Neuronal stem cell (in vitro differentiated cells): ENCODE measurements around the gene NTNG1.
A peak's percentile ranks its signal among the peaks of the same experiment; 100 is the strongest.

Source experiments
- DNase-seq: peaks from one replicate; pipeline ENCODE4 v3.0.0-alpha.2; 2013; ENCODE audit warnings: low spot score
- H2AFZ ChIP-seq: one replicate; pipeline ENCODE4 v1.6.1; 2013; ENCODE audit warnings: mild to moderate bottlenecking, low read length, inconsistent platforms
- H2AK5ac ChIP-seq: 2 replicates; pipeline ENCODE4 v1.6.1; 2013; ENCODE audit warnings: low read depth, mild to moderate bottlenecking, inconsistent platforms, low read length, moderate library complexity, mixed read lengths
- H2BK120ac ChIP-seq: 2 replicates; pipeline ENCODE4 v1.6.1; 2013; ENCODE audit warnings: low read depth, mild to moderate bottlenecking, inconsistent platforms, low read length, moderate library complexity, mixed read lengths
- H2BK12ac ChIP-seq: one replicate; pipeline ENCODE4 v1.6.1; 2013; ENCODE audit warnings: low read length, inconsistent platforms
- H2BK15ac ChIP-seq: 2 replicates; pipeline ENCODE4 v1.6.1; 2013; ENCODE audit warnings: mild to moderate bottlenecking, low read length, inconsistent platforms, mixed read lengths
- H2BK5ac ChIP-seq: one replicate; pipeline ENCODE4 v1.6.1; 2013; ENCODE audit warnings: inconsistent platforms, mild to moderate bottlenecking, low read length, moderate library complexity
- H3K14ac ChIP-seq: one replicate; pipeline ENCODE4 v1.6.1; 2013; ENCODE audit warnings: low read length, inconsistent platforms
- H3K18ac ChIP-seq: 2 replicates; pipeline ENCODE4 v1.6.1; 2013; ENCODE audit warnings: low read length, inconsistent platforms
- H3K23ac ChIP-seq: 2 replicates; pipeline ENCODE4 v1.6.1; 2013; ENCODE audit warnings: low read depth, mild to moderate bottlenecking, mixed read lengths, low read length, inconsistent platforms; ENCODE audit not compliant: poor library complexity
- H3K27ac ChIP-seq: replicated peaks from 3 replicates; pipeline ENCODE4 v1.5.1; 2013; ENCODE audit warnings: low read length, inconsistent platforms
- H3K27me3 ChIP-seq, 3 experiments: 2 replicates each; pipeline ENCODE4 v1.6.1; 2013; ENCODE audit warnings: low read length in 3 of 3, mild to moderate bottlenecking in 2 of 3, inconsistent platforms in 1 of 3, low read depth in 1 of 3, mixed read lengths in 1 of 3, moderate library complexity in 1 of 3; ENCODE audit not compliant: control insufficient read depth in 3 of 3, insufficient read depth in 3 of 3
- H3K36me3 ChIP-seq, 2 donors: replicated peaks in 1 of 2; 2 replicates each; pipeline ENCODE4 v1.6.1; 2013; ENCODE audit warnings: low read length in 2 of 2; ENCODE audit not compliant: control insufficient read depth in 2 of 2, insufficient read depth in 2 of 2
- H3K4ac ChIP-seq: 2 replicates; pipeline ENCODE4 v1.6.1; 2013; ENCODE audit warnings: inconsistent platforms, mild to moderate bottlenecking, low read length, moderate library complexity
- H3K4me1 ChIP-seq, 2 donors: 1 replicate in 1 of 2; 2 replicates in 1 of 2; pipeline ENCODE4 v1.6.1; 2013; ENCODE audit warnings: low read length in 2 of 2, low read depth in 1 of 2; ENCODE audit not compliant: control insufficient read depth in 2 of 2, insufficient read depth in 1 of 2
- H3K4me2 ChIP-seq: one replicate; pipeline ENCODE4 v1.6.1; 2013; ENCODE audit warnings: mild to moderate bottlenecking, low read length, inconsistent platforms; ENCODE audit not compliant: insufficient read depth, poor library complexity, severe bottlenecking
- H3K4me3 ChIP-seq, 2 donors: 2 replicates each; pipeline ENCODE4 v1.5.1; 2013; ENCODE audit warnings: low read length in 2 of 2, mild to moderate bottlenecking in 2 of 2, inconsistent platforms in 1 of 2, moderate library complexity in 1 of 2
- H3K79me1 ChIP-seq: one replicate; pipeline ENCODE4 v1.6.1; 2013; ENCODE audit warnings: low read depth, mild to moderate bottlenecking, inconsistent platforms, low read length, moderate library complexity
- H3K9ac ChIP-seq: one replicate; pipeline ENCODE4 v1.6.1; 2013; ENCODE audit warnings: mild to moderate bottlenecking, low read depth, low read length, inconsistent platforms; ENCODE audit not compliant: poor library complexity
- H3K9me3 ChIP-seq, 2 donors: replicated peaks in 1 of 2; 2 replicates each; pipeline versions ENCODE3 to v1.6.1; 2013; ENCODE audit warnings: low read length in 2 of 2, mild to moderate bottlenecking in 2 of 2, inconsistent platforms in 1 of 2, low read depth in 1 of 2, mixed read lengths in 1 of 2, moderate library complexity in 1 of 2; ENCODE audit not compliant: control insufficient read depth in 2 of 2, insufficient read depth in 1 of 2
- H4K8ac ChIP-seq: one replicate; pipeline ENCODE4 v1.6.1; 2013; ENCODE audit warnings: low read depth, mild to moderate bottlenecking, inconsistent platforms, low read length, moderate library complexity
- H4K91ac ChIP-seq: one replicate; pipeline ENCODE4 v1.6.1; 2013; ENCODE audit warnings: low read length, low read depth, mild to moderate bottlenecking, inconsistent platforms; ENCODE audit not compliant: poor library complexity
- WGBS, 2 donors: extraction: QIAGEN DNeasy Blood & Tissue Kit; methylation state at CpG; one replicate each; pipeline ENCODE4 v1.1.7; 2013; ENCODE audit warnings: missing lambda C conversion rate in 2 of 2, mixed read lengths in 1 of 2; ENCODE audit not compliant: insufficient read length in 2 of 2, insufficient replicate concordance in 1 of 2; ENCODE audit errors: extremely low coverage in 2 of 2; 5-methylcytosine and 5-hydroxymethylcytosine counted together

The NTNG1 gene

GRCh38 chr1:107378866-107379265 is 238.0 kb downstream of the NTNG1 start:
- Histone ChIP-seq H3K18ac (no peak overlapping the region), H3K23ac (no peak overlapping the region), H3K14ac (no peak overlapping the region), H2AK5ac (no peak overlapping the region), H2AFZ (no peak overlapping the region), H3K79me1 (no peaks in the 10 kb centered on the region), H3K4me3 (no peak overlapping the region), H3K9me3 (no peaks in the 10 kb centered on the region), H3K27ac (no peak overlapping the region), H2BK15ac (no peak overlapping the region), H3K4me1 (peaks cover 6 to 8% of the 10 kb centered on the region in 2 donors), H4K91ac (no peak overlapping the region), H3K4ac (no peak overlapping the region), H3K4me2 (no peak overlapping the region), H3K9ac (no peak overlapping the region), H2BK5ac (no peak overlapping the region), H4K8ac (no peak overlapping the region), H2BK12ac (no peak overlapping the region), H3K27me3 (no peaks in the 10 kb centered on the region), H2BK120ac (no peak overlapping the region), H3K36me3 (no peaks in the 10 kb centered on the region)
- WGBS, 2 donors = no CpG with 5 or more reads among the region's 2 CpGs
- DNase-seq = no peak

GRCh38 chr1:107379826-107380225 is 239.0 kb downstream of the NTNG1 start:
- Histone ChIP-seq H3K27ac (no peak overlapping the region), H3K79me1 (no peaks in the 10 kb centered on the region), H3K9me3 (no peaks in the 10 kb centered on the region), H3K4me1 (peaks cover 6 to 8% of the 10 kb centered on the region in 2 donors), H3K14ac (no peak overlapping the region), H3K4me3 (no peak overlapping the region), H3K18ac (no peak overlapping the region), H2BK15ac (no peak overlapping the region), H3K4ac (no peak overlapping the region), H4K91ac (no peak overlapping the region), H4K8ac (no peak overlapping the region), H3K27me3 (no peaks in the 10 kb centered on the region), H2BK12ac (no peak overlapping the region), H3K9ac (no peak overlapping the region), H3K4me2 (no peak overlapping the region), H3K36me3 (no peaks in the 10 kb centered on the region), H2BK5ac (no peak overlapping the region), H2AFZ (no peak overlapping the region), H3K23ac (no peak overlapping the region), H2BK120ac (no peak overlapping the region), H2AK5ac (no peak overlapping the region)
- no peak for DNase-seq

GRCh38 chr1:107389410-107390396 is 248.9 kb downstream of the NTNG1 start:
- no peak overlapping the region for H3K9ac ChIP-seq
- no peak overlapping the region for H4K91ac ChIP-seq
- H2BK5ac ChIP-seq = no peak overlapping the region
- H3K9me3 ChIP-seq = no peaks in the 10 kb centered on the region
- peak overlapping the region; percentile 65 for H3K18ac ChIP-seq
- H3K27me3 ChIP-seq = peaks cover 0 to 3% (median 0%) of the 10 kb centered on the region in 3 experiments
- H3K23ac ChIP-seq = no peak overlapping the region
- DNase-seq = no peak
- H2BK15ac ChIP-seq = no peak overlapping the region
- H3K4ac ChIP-seq = no peak overlapping the region
- WGBS, 2 donors = no CpG with 5 or more reads among the region's 15 CpGs
- H2BK12ac ChIP-seq = no peak overlapping the region
- H3K4me1 ChIP-seq = peaks cover 5 to 12% of the 10 kb centered on the region in 2 donors
- H3K36me3 ChIP-seq = no peaks in the 10 kb centered on the region
- no peak overlapping the region for H3K4me2 ChIP-seq
- H3K4me3 ChIP-seq = no peak overlapping the region
- H4K8ac ChIP-seq = no peak overlapping the region
- no peak overlapping the region for H2AK5ac ChIP-seq
- no peak overlapping the region for H3K27ac ChIP-seq
- no peak overlapping the region for H2BK120ac ChIP-seq
- no peak overlapping the region for H3K14ac ChIP-seq
- H2AFZ ChIP-seq = peak overlapping the region; percentile 46
- H3K79me1 ChIP-seq = no peaks in the 10 kb centered on the region

- Histone ChIP-seq H2BK12ac (no peak overlapping the region), H2AFZ (no peak overlapping the region), H3K23ac (no peak overlapping the region), H3K79me1 (no peaks in the 10 kb centered on the region), H3K4me2 (no peak overlapping the region), H3K9me3 (no peaks in the 10 kb centered on the region), H2BK15ac (no peak overlapping the region), H2AK5ac (no peak overlapping the region), H3K14ac (no peak overlapping the region), H3K9ac (no peak overlapping the region), H4K91ac (no peak overlapping the region), H3K4ac (no peak overlapping the region), H4K8ac (no peak overlapping the region), H3K18ac (no peak overlapping the region), H3K27me3 (no peaks in the 10 kb centered on the region), H2BK5ac (no peak overlapping the region), H3K36me3 (no peaks in the 10 kb centered on the region), H3K4me3 (no peak overlapping the region), H2BK120ac (no peak overlapping the region), H3K27ac (no peak overlapping the region), H3K4me1 (peaks cover 5 to 16% of the 10 kb centered on the region in 2 donors)
- no CpG with 5 or more reads among the region's 3 CpGs for WGBS, 2 donors
- DNase-seq = peak; percentile 14
Observed at GRCh38 chr1:107394301-107394700, 253.5 kb downstream of the NTNG1 start.
